ENCODE measurements around the gene CDKN2A. TPM values are rescaled to one million over a fixed set of nuclear protein-coding genes. Genes with fewer than 3 reads are reported as not detected.

The CDKN2A gene
- total RNA-seq, 1 experiment from 2014 or later: not detected

- DNase-seq (ENCODE audit: low read depth): no peak
Observed at GRCh38 chr9:21943464-21943863, 50.7 kb downstream of the CDKN2A start.

- no peak for DNase-seq (ENCODE audit: low read depth)
Observed at GRCh38 chr9:21941337-21941995, 52.7 kb downstream of the CDKN2A start.

GRCh38 chr9:21936161-21936560 is 58.0 kb downstream of the CDKN2A start:
- DNase-seq (ENCODE audit: low read depth): no peak

- DNase-seq (ENCODE audit: low read depth): no peak
Observed at GRCh38 chr9:21935631-21936030, 58.6 kb downstream of the CDKN2A start.

GRCh38 chr9:21933865-21934264 is 60.3 kb downstream of the CDKN2A start:
- DNase-seq (ENCODE audit: low read depth): no peak

- no peak for DNase-seq (ENCODE audit: low read depth)
Observed at GRCh38 chr9:21933281-21933680, 60.9 kb downstream of the CDKN2A start.

GRCh38 chr9:21931428-21931827 is 62.8 kb downstream of the CDKN2A start:
- DNase-seq (ENCODE audit: low read depth): no peak

GRCh38 chr9:21927752-21928151 is 66.4 kb downstream of the CDKN2A start:
- no peak for DNase-seq (ENCODE audit: low read depth)

- DNase-seq (ENCODE audit: low read depth): no peak
Observed at GRCh38 chr9:21923694-21924093, 70.5 kb downstream of the CDKN2A start.

GRCh38 chr9:21919377-21920362 is 74.5 kb downstream of the CDKN2A start:
- no peak for DNase-seq (ENCODE audit: low read depth)

Other genes with a start within 250 kb of the CDKN2A start
- gene MTAP, start 191.8 kb downstream of the CDKN2A start, total RNA-seq (2014; rRNA removed; shearing (Covaris generic)): not detected in 2 replicates
- not detected in 2 replicates for gene CDKN2B-AS1, start 399 bp upstream of the CDKN2A start, total RNA-seq (2014; rRNA removed; shearing (Covaris generic))
- gene CDKN2B, start 14.9 kb upstream of the CDKN2A start, total RNA-seq (2014; rRNA removed; shearing (Covaris generic)): not detected in 2 replicates

Measured in Daoy (cell line).